ENCODE data around the gene KRT20.

DNA sequence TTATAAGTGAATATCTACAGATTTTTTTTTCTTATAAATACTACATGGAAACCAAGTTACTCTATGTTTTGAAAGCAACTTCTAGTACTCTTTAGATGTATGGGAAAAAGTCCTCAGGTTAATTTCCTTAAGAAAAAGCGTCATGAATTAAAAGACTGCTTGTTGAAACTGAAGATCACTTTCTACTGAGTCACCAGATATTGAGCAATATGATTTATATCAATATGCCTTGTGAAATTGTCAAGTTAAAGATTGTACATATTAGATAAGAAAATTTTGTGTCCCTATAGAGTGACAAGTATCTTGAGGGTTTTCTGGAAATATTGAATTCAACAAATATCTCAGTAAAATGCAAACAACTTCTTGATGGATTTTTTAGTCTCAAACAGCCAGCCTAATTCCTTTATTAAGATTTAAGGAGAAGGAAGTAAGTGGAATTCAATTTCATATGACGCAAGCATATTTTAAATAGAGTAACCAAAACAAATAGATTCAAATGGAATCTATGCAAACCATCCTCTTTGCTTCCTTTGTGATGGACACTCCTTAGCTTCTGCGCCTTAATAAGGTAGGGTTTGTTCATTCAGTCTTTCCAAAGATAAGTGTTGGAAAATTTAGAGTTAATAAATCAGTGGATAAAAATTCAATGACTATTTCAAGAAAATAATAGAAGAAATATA lies 34.6 kb downstream of the KRT20 start:
- no peak for TF ChIP-seq POLR2A (IDR thresholded peaks at IDR 0.05; ENCODE audit: control extremely low read depth in 1 of 2, low read depth in 2 of 2, low read length in 2 of 2)
- TF ChIP-seq CTCF (IDR thresholded peaks at IDR 0.05; ENCODE audit: control extremely low read depth in 1 of 3, insufficient read depth in 1 of 3, low read depth in 1 of 3, low read length in 3 of 3), result no peak
- no peak for TF ChIP-seq TAF1 (IDR thresholded peaks at IDR 0.05; ENCODE audit: low read depth, low read length)
- no peak for TF ChIP-seq ATF3 (IDR thresholded peaks at IDR 0.05; ENCODE audit: insufficient read depth, low read depth, low read length)
- TF ChIP-seq CHD1 (IDR thresholded peaks at IDR 0.05; ENCODE audit: low read depth, low read length), result no peak
- no peak for TF ChIP-seq CREB1 (IDR thresholded peaks at IDR 0.05)
- no peak for TF ChIP-seq JUND (IDR thresholded peaks at IDR 0.05; ENCODE audit: low read length)
- TF ChIP-seq TCF12 (IDR thresholded peaks at IDR 0.05; ENCODE audit: low read depth, low read length), result no peak
